Measurements from ENCODE around the gene KCNE5. TPM values are rescaled to one million over a fixed set of nuclear protein-coding genes. Genes with fewer than 3 reads are reported as not detected.

The KCNE5 gene
- polyA plus RNA-seq, 1 donor (not counting 4 experiments of a cell fraction or from before 2014, with no cell fraction given) = 0.46 TPM

DNA sequence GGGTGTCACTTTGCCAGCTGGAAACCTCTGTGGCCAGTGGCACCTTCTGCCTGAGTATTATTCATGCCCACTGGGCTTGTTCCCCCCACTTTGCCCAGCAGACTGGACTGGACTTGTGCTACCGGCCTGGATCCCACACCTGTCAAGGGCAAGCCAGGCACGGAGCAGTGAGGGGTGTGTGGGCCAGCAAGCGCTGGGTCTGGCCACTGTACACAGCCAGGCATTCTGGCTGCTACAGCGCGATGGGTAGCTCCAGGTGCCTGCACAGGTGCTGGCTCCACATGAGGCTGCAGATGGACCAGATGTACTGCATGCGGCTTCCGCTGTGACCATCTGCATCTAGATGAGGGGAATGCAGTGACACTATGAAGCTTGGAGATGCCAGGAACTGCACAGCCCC is 39.5 kb downstream of the KCNE5 start:
- no peak overlapping the region for H2AFZ ChIP-seq (ENCODE audit: control insufficient read depth, low read length)
- no peak for FAIRE-seq
- H3K27ac ChIP-seq (ENCODE audit: control insufficient read depth, insufficient read depth, low read length) = no peak overlapping the region

DNA sequence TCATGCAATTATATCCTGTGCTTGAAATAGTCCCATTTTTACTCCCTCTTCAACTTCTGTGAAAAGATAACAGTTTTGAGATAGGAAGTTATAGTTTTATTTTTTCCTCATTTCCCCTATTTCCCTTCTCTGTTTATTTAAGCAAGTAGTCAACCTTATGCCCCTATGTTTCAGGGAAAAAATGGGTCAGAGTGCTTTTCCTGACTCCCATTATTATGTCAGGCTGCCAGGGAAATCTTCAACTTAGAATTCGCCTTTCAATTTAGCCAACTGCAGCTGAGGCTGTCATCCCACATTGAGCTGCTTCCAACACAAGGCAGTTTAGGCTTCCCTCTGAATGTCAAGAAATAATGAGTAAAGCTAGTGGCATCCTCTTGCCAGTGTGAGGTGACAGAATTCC is 46.1 kb downstream of the KCNE5 start:
- Histone ChIP-seq H2AFZ (ENCODE audit: control insufficient read depth, low read length) (no peak overlapping the region), H3K9me3 (ENCODE audit: control insufficient read depth, low read depth, low read length) (no peaks in the 10 kb centered on the region), H3K4me3 (ENCODE audit: control insufficient read depth in 2 of 3, extremely low read depth in 1 of 3, insufficient read depth in 2 of 3, low read depth in 1 of 3, low read length in 3 of 3) (no peak overlapping the region), H3K9me1 (ENCODE audit: control insufficient read depth, extremely low read depth, insufficient read depth, low read length) (no peaks in the 10 kb centered on the region), H3K79me2 (ENCODE audit: control insufficient read depth, insufficient read depth, low read length) (no peaks in the 10 kb centered on the region), H3K27me3 (ENCODE audit: control insufficient read depth, extremely low read depth, insufficient read depth, low read length) (peaks cover 9% of the 10 kb centered on the region), H3K9ac (ENCODE audit: control insufficient read depth, extremely low read depth, insufficient read depth, low read length) (no peak overlapping the region), H3K27ac (ENCODE audit: control insufficient read depth, insufficient read depth, low read length) (no peak overlapping the region), H4K20me1 (ENCODE audit: control insufficient read depth, extremely low read depth, insufficient read depth, low read length) (no peaks in the 10 kb centered on the region), H3K36me3 (ENCODE audit: control insufficient read depth in 2 of 2, extremely low read depth in 1 of 2, insufficient read depth in 2 of 2, low read length in 2 of 2) (no peaks in the 10 kb centered on the region), H3K4me1 (ENCODE audit: control insufficient read depth, extremely low read depth, insufficient read depth, low read length) (no peaks in the 10 kb centered on the region), H3K4me2 (ENCODE audit: control insufficient read depth, extremely low read depth, insufficient read depth, low read depth, low read length) (no peak overlapping the region)
- FAIRE-seq (no peak), DNase-seq (ENCODE audit: low read depth, low spot score) (no peak)
- dilution Hi-C loops (cut with MboI; ENCODE audit: extremely low pct_ligation_motif_present, low sequenced_read_pairs) = no loop called here
- TF ChIP-seq CTCF (optimal IDR thresholded peaks at IDR 0.05 in 1 of 3, IDR thresholded peaks at IDR 0.05 in 1 of 3, conservative IDR thresholded peaks at IDR 0.05 in 1 of 3; ENCODE audit: extremely low read depth in 1 of 3, insufficient read depth in 2 of 3, low read length in 3 of 3) (no peak), EZH2 (IDR thresholded peaks at IDR 0.05; ENCODE audit: low read length) (no peak)

More for the DNA sequence above, 39.5 kb downstream of the KCNE5 start:
- dilution Hi-C loops (cut with MboI; ENCODE audit: extremely low pct_ligation_motif_present, low sequenced_read_pairs) = no loop called here
- DNase-seq (ENCODE audit: low read depth, low spot score) = no peak
- no peaks in the 10 kb centered on the region for H3K36me3 ChIP-seq (ENCODE audit: control insufficient read depth in 2 of 2, extremely low read depth in 1 of 2, insufficient read depth in 2 of 2, low read length in 2 of 2)
- no peak overlapping the region for H3K4me2 ChIP-seq (ENCODE audit: control insufficient read depth, extremely low read depth, insufficient read depth, low read depth, low read length)
- no peaks in the 10 kb centered on the region for H4K20me1 ChIP-seq (ENCODE audit: control insufficient read depth, extremely low read depth, insufficient read depth, low read length)
- H3K9me3 ChIP-seq (ENCODE audit: control insufficient read depth, low read depth, low read length) = no peaks in the 10 kb centered on the region
- H3K4me1 ChIP-seq (ENCODE audit: control insufficient read depth, extremely low read depth, insufficient read depth, low read length) = no peaks in the 10 kb centered on the region
- no peaks in the 10 kb centered on the region for H3K9me1 ChIP-seq (ENCODE audit: control insufficient read depth, extremely low read depth, insufficient read depth, low read length)
- H3K4me3 ChIP-seq (ENCODE audit: control insufficient read depth in 2 of 3, extremely low read depth in 1 of 3, insufficient read depth in 2 of 3, low read depth in 1 of 3, low read length in 3 of 3) = no peak overlapping the region
- peaks cover 11% of the 10 kb centered on the region for H3K27me3 ChIP-seq (ENCODE audit: control insufficient read depth, extremely low read depth, insufficient read depth, low read length)
- TF ChIP-seq CTCF (optimal IDR thresholded peaks at IDR 0.05 in 1 of 3, IDR thresholded peaks at IDR 0.05 in 1 of 3, conservative IDR thresholded peaks at IDR 0.05 in 1 of 3; ENCODE audit: extremely low read depth in 1 of 3, insufficient read depth in 2 of 3, low read length in 3 of 3) = no peak
- TF ChIP-seq EZH2 (IDR thresholded peaks at IDR 0.05; ENCODE audit: low read length) = no peak
- H3K79me2 ChIP-seq (ENCODE audit: control insufficient read depth, insufficient read depth, low read length) = no peaks in the 10 kb centered on the region
- no peak overlapping the region for H3K9ac ChIP-seq (ENCODE audit: control insufficient read depth, extremely low read depth, insufficient read depth, low read length)
